ENCODE results near the gene MYL1.

MYL1 gene

GRCh38 chr2:210268281-210268680, 46.7 kb downstream of the MYL1 start:
- no peak for DNase-seq (ENCODE audit: low read depth in 1 of 2, low spot score in 1 of 2)

DNA sequence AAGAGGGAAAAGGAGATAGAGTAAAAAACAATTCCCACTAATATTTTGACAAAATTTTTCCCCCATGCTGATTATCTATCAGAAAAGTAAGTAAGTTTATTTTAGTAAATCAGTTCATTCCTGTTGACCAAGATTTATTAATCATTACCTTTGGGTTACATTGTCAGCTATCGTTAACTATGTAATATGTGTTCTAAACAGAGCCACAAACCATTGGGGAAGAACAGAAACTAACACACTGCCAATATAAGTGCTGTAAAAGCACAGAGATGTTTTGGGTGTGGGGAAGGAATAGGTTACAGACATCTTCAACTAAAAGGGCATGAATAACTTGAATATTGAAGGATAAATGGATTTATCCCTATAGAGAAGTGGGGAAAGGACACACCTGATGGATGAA, 47.3 kb downstream of the MYL1 start:
- DNase-seq (ENCODE audit: low read depth in 1 of 2, low spot score in 1 of 2) = no peak

- no peak for DNase-seq (ENCODE audit: low read depth in 1 of 2, low spot score in 1 of 2)
Measured at GRCh38 chr2:210264282-210264681, 50.7 kb downstream of the MYL1 start.

DNA sequence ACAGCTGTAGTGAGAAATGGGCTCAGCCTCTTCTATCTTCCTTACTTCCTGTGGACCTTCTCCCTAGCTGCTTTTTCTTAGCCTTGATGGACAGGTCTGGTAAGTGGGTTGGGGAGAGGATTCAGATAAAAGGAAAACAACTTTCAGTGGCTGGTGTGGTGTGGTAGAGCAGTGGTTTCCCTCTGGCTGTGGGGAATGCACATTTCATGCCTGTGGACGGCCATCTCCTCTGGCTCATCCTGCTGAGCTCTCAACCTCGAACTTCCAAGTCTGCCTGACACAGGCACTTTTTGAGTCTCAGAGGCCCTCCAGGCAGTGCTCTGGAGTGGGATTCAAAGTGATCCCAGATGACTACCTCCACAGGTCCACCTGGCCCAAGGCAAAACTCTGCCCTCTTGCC, 51.1 kb downstream of the MYL1 start:
- DNase-seq (ENCODE audit: low read depth in 1 of 2, low spot score in 1 of 2) = no peak

DNA sequence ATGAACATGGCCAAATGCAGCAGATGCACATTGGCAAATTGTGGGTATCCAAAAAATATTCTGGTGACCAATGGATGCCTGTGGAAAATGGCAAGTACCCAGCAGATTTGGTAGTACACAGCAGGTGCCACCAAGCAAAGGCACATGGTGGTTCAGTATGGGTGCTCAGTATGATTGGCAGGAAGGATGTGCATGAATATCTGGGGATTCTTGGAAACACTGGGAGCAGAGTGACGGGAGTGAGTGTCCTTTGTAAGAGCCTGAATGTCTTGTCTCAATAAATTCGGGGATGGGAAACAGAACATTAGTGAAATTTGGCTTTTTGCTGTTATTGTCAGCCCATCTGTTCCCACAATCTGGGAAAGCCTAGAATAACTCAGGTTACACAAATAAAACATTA, 52.9 kb downstream of the MYL1 start:
- DNase-seq (ENCODE audit: low read depth in 1 of 2, low spot score in 1 of 2) = no peak

- no peak for DNase-seq (ENCODE audit: low read depth in 1 of 2, low spot score in 1 of 2)
Measured at GRCh38 chr2:210259687-210260086, 55.3 kb downstream of the MYL1 start.

DNA sequence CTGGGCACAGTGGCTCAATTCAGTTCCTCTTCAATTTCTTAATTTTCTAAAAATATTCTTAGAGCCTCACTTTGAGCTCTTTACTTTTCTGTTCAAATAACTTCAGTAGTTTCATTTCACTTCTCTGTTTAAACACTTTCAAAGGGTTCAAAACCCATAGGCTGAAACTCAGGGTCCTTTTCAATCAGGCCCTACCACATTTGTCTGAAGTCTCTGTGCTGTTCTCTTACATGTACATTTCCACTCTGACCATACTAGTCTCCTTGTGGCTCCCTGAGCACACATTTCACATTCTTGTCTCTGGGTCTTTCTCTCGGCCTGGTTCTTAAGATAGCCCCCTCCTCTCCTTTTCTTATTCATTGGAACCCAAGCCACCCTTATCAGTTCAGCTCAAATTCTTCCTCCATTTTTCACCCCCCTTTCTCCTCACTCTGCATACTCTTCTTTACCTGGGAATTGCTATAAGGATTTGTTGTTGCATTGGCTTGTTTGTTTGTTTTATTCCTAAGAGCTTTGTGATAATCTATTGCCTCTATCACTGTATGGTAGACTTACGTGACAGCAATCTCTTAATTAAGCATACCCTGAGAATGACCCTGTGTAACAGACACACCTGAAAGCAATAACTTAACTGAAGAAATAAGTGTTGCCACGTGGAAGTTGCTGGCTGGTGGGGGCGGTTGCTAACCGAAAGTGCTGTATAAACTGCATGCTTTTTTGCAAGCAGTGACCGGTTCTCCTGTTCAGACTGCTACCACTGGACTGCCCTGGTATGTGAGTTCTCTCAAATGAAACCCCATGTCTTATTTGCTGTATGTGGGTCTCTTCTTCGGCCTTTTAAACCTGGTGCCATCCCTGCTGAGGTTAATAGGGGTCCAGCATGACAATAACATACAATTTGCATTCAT, 62.0 kb downstream of the MYL1 start:
- no peak for DNase-seq (ENCODE audit: low read depth in 1 of 2, low spot score in 1 of 2)

GRCh38 chr2:210250622-210251021, 64.4 kb downstream of the MYL1 start:
- no peak for DNase-seq (ENCODE audit: low read depth in 1 of 2, low spot score in 1 of 2)
